GM19328 (cell line): ENCODE data around the gene ACSM2B.
"Not testable (repeated sequence)": the region's sequence is repeated elsewhere in the genome, so short reads cannot be mapped to it uniquely, and the experiment has no call there.

Source experiments
- ATAC-seq: cut with Tn5 transposase; IDR thresholded peaks from one replicate; pipeline ENCODE4 v1.9.1; 2021; ENCODE audit warnings: mild to moderate bottlenecking, moderate library complexity; ENCODE audit not compliant: unreplicated experiment

The ACSM2B gene, protein sequence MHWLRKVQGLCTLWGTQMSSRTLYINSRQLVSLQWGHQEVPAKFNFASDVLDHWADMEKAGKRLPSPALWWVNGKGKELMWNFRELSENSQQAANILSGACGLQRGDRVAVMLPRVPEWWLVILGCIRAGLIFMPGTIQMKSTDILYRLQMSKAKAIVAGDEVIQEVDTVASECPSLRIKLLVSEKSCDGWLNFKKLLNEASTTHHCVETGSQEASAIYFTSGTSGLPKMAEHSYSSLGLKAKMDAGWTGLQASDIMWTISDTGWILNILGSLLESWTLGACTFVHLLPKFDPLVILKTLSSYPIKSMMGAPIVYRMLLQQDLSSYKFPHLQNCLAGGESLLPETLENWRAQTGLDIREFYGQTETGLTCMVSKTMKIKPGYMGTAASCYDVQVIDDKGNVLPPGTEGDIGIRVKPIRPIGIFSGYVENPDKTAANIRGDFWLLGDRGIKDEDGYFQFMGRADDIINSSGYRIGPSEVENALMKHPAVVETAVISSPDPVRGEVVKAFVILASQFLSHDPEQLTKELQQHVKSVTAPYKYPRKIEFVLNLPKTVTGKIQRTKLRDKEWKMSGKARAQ

DNA sequence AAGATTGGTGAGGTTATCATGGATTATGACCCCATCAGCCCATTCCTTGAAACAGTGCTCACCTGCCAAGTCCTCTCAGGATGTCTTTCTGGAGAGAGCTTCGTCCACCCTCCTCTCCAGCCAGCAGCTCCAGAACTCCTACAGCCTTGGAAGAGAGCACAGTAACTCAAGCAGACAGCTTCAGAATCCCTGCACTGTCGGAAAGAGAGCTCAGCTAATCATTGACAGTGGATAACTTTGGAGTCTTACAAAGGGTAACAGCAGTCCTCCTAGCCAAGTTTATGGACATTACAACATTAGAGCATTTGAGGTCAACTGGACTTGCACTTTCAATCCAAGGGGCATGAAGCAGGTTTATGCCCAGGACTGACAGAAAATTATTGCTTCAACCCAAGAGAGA lies at the start of gene ACSM2B:
TSS of gene ACSM2B (minus strand) at position 223 of the 400 bp plus-strand sequence. CDS start 11,522 bp downstream, outside the sequence.
- ATAC-seq: not testable (repeated sequence)

- no peak for ATAC-seq
Measured at GRCh38 chr16:20624882-20625807, 49.0 kb upstream of the ACSM2B start.

- no peak for ATAC-seq
Measured at GRCh38 chr16:20624205-20624604, 48.0 kb upstream of the ACSM2B start.

DNA sequence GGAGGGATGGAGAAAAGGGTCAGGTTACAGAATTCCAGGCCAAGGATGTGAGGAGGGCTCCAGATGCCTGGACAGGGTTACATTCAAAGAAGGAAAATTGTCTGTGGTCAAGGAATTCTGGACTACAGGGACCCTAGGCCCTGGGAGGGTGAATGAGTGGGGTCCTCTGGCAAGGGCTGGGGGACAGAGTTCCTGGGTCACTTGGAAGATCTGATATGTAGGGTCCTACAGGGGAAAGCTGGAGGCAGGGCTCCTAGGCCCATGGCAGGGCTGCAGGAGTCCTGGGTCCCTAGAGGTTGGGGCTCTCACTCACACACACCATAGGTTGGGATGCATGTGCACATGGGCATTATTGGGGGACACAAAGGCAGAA lies 46.3 kb upstream of the ACSM2B start:
- no peak for ATAC-seq

- ATAC-seq: no peak
Measured at GRCh38 chr16:20621406-20621805, 45.2 kb upstream of the ACSM2B start.

DNA sequence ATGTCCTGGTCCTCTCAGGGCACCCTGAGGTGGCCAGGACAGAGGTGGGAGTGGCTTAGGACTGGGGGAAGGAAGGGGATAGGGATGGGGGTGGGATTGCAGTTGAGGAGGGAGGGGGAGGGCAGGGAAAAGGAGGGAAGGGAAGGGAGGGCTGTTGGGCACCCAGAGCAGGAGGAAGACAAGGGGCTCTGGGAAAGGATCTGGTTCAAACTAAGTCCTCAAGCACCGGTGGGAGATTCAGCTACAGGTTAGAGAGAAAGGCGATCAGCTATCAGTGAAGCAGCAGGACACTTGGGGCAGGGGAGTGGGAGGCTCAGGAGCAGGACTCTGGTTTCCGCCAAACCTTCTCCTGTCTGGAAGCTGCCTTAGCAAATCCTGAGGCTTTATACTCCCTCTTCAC lies 44.6 kb upstream of the ACSM2B start:
- no peak for ATAC-seq

DNA sequence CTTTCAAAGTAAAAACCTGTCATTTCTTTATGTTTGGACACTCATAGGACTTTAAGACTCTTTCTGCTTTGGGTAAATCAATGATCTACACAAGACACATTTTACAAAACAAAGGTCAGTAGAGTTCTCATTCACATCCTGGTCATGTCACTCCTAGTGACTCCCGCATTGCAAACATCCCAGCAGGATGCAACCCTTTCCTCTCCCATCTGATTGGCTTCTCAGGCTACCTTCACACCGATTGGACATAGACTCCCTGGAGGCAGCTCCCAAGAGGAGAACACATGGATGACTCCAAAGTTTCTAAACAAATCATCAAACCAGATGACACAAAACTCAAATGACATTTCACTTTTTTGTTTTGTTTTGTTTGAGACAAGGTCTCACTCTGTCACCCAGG lies 43.8 kb upstream of the ACSM2B start:
- no peak for ATAC-seq

- no peak for ATAC-seq
Measured at GRCh38 chr16:20617271-20617670, 41.1 kb upstream of the ACSM2B start.

DNA sequence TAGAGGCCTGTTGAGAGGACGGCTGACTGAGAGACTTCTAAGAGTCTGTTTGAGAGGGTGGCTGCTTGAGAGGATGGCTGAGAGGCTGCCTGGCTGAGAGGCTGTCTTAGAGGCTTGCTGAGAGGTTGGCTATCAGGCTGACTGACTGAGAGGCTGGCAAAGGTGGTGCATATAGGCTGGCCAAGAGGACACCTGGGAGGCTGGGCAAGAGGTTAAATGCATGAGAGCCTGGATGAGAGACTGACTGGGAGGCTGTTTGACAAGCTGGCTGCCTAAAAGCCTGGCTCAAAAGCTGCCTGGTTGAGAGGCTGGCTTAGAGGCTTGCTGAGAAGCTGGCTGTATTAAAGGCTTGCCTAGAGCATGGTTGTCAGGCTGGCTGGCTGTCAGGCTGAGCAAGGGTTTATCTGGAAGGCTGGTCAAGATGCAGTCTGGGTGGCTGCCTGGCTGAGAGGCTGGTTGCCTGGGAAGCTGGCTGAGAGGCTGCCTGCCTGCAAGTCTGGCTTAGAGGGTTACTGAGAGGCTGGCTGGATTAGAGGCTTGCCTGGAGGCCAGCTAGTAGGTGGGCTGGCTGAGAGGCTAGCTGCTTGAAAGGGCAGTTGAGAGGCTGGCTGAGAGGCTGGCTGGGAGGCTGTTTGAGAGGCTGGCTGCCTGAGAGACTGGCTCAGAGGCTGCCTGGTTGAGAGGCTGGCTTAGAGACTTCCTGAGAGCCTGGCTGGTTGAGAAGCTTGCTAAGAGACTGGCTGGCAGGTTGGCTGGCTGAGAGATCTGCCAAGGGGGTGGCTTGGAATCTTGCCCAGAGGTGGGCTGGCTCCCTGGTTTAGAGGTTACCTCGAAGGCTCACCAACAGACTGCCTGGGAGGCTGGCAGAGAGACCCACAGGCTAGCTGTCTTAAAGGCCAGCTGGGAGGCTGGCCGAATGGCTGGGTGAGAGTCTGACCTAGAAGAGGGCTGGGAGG lies 38.3 kb upstream of the ACSM2B start:
- no peak for ATAC-seq

DNA sequence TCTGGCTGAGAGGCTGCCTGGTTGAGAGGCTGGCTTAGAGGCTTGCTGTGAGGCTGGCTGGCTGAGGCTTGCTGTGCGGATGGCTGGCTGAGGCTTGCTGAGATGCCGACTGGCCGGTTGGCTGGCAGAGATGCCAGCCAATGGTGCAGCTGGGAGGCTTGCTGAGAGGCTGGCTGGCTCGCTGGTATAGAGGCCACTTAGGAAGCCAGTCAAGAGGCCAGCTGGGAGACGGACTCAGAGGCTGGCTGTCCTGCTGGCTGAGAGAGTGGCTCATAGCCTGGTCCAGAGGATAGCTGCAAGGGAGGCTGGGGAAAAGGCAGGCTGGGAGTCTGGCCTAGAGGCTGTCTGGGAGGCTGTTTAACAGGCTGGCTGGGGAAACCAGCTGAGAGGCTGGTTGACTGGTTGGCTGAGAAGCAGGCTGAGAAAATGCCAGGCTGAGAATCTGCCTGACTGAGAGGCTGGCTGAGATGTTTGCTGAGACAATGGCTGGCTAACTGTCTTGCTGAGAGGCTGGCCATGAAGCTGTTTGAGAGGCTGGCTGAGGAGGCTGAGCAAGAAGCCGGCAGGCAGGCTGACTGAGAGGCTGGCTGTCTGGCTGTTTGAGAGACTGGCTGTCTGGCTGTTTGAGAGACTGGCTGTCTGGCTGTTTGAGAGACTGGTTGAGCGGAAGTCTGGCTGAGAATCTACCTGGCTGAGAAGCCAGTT lies 37.5 kb upstream of the ACSM2B start:
- ATAC-seq: no peak

GRCh38 chr16:20612551-20613480 lies 36.6 kb upstream of the ACSM2B start:
- no peak for ATAC-seq

- ATAC-seq: no peak
Measured at GRCh38 chr16:20611975-20612481, 35.9 kb upstream of the ACSM2B start.

GRCh38 chr16:20611350-20611902 lies 35.3 kb upstream of the ACSM2B start:
- no peak for ATAC-seq

GRCh38 chr16:20610892-20611349 lies 34.8 kb upstream of the ACSM2B start:
- ATAC-seq: no peak

DNA sequence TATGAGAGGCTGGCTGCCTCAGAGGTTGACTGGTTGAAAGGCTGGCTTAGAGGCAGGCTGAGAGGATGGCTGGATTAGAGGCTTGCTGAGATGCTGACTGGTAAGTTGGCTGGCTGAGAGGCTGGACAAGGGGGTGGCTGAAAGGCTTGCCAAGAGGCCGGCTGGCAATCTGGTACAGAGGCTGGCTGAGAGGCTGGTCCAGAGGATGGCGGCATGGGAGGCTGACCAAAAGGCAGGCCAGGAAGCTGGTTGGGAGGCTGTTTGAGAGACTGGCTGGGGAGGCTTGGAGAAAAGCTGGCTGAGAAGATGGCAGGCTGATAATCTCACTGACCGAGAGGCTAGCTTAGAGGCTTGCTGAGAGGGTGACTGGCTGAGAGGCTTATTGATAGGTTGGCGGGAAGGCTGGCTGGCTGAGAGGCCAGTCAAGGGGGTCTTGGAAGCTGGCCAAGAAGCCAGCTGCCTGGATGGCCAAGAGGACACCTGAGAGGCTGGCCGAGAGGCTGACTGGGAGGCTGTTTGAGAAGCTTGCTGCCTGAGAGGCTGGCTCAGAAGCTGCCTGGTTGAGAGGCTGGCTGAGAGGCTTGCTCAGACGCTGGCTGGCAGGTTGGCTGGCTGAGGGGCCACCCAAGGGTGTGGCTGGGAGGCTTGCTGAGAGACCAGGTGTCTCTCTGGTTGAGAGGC lies 34.2 kb upstream of the ACSM2B start:
- no peak for ATAC-seq

DNA sequence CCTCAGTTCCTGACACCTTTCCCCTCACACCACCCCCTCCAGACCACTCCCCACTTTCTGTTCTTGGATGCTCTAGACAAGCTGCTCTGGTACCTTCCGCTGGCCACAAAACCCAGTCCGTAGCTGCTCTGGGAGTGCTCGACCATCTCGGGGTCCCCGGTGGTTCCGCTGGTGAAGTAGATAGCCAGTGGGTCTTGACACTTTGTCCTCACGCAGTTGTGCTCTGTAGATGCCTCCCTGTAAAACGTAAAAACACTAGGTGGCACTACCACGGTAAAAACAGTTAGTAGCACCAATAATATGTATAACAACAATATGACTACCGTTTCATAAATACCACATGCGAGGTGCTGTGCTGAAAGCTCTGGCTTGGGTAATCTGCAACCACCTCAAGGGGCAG lies 26.0 kb upstream of the ACSM2B start:
- ATAC-seq: not testable (repeated sequence)

DNA sequence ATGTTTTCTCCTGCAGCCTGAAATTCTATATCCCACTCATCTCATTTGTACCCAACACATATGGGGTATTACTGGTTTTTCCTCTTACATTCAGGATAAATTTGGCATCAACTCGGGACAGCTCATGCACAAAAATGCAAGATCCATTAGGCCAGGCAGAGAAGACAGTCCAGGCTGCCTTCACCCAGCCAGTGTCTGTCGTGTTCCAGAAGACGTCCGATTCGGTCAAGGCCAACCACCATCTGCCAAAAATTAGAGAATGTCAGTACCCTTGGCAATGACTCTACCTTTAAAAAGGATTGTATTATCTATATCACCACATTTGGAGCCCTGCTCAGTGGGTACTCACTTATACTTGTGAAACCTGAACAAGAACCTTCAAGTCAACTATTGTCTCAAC lies 23.3 kb upstream of the ACSM2B start:
- not testable (repeated sequence) for ATAC-seq
